HG03457 (cell line): ENCODE results near the gene LSAMP.

Source experiments
- ATAC-seq: cut with Tn5 transposase; IDR thresholded peaks from one replicate; pipeline ENCODE4 v1.9.1; 2021; ENCODE audit warnings: moderate number of reproducible peaks; ENCODE audit not compliant: unreplicated experiment

The LSAMP gene

DNA sequence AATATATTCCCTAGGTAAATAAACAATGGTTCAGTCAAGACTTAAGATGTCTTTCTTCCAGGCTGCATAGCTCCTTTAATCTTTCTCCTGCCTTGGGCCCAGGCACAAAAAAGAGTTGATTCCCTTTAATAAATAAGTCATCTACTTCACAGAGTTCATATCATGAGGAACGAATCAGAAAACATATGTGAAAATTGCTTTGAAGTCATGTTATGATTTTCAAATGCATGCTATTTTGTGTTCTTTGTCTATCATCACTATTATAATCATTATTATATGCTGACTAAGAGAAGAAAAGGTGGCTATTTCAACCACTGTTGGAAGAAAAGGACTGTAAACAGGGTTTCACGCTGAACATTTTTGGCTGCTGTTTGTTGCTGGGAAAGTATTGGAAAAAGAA lies 70.4 kb downstream of the LSAMP start:
- ATAC-seq = no peak

DNA sequence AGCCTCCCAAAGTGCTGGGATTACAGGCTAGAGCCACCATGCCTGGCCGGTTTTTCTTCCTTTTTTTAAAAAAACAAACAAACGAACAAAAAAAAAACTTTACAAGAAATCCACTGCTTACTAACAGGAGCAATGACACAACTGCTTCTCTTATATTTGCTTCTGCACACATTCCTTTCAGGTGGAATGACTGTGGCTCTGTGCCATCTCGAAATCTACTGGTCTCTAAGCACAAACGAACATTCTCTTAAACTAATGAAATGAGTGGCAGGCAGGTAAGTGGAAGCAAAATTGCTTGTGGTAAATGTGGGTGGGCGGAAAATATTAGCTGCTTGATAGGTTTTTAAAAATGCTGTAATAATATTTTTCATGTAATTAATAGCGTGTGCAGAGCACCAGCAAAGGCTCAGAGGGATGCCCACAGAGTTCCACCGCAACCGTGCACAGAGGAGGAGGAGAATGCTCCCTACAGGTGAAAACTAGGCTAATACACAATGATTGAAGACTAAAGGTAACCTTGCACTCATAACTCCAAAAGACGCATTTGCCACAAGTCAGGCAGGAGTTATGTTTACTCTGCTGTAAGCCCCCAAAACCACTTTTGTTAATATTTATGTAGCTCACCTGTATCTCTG lies 77.4 kb downstream of the LSAMP start:
- no peak for ATAC-seq

DNA sequence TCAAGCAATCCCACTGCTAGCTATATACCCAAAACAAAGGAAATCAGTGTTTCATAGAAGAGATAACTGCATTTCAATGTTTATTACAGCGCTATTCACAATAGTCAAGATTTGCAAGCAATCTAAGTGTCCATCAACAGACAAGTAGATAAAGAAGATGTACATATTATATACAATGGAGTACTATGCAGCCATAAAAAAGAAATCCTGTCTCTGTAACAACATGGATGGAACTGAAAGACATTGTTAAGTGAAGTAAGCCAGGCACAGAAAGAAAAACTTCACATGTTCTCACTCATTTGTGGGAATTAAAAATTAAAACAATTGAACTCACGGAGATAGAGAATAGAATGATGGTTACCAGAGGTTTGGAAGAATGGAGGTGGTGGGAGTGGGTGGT lies 89.2 kb downstream of the LSAMP start:
- ATAC-seq = no peak

DNA sequence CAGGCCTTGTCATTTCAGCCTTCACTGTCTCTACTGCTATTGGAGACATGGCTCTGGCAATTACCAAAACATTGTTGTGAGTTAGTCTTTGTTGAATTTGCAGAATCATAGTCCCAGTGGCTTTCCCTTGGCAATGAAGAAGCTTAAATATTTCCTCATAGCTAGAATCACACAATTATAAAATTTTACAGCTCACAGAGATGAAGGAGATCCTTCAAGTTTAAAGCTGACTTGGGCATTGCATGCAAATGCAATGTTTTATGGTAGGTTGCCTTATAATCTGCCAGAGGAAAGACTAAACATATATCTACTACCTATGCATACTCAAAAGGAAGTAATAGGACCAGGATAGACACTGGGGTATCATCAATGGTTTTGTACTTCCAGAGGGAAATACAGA lies 90.9 kb downstream of the LSAMP start:
- ATAC-seq = no peak

DNA sequence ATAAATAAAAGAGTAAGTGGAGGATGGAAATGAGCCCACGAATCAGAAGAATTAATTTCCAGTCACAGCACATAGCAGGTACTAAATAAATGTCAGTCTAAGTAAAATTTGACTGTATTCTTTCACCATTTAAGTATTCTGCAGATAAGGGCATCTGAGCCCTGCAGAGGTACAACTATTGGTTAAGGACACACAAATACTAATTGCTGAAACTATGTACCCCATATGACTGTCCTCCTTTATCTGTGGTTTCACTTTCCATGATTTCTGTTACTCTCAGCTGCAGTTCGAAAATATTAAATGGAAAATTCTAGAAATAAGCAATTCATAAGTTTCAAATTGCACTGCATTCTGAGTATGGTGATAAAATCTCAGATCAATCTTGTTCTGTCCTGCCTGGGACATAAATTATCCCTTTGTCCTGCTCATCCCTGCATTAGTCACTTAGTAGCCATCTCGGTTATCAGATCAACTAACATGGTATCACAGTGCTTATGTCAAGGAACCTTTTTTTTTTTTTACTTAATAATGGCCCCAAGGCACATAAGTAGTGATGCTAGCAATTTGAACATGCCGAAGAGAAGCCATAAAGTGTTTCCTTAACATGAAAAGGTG lies 95.1 kb downstream of the LSAMP start:
- no peak for ATAC-seq

DNA sequence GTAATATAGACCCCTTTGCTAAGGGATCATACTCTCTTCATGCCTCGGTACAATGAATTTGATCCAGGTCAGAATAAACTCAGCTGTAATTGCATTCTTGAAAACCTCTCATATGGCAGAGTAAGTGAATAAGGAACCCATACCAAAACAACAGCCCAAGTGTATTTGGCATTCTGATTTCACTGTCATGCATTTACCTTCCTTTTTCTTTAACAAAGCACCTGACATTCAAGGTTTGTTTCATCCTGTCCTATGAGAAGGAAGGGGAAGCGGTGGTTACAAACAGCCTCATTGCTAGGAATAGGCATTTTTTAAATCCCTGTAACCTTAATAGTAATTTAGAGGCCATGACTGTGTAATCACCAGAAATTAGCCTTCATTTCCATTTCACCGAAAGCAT lies 97.1 kb downstream of the LSAMP start:
- no peak for ATAC-seq

DNA sequence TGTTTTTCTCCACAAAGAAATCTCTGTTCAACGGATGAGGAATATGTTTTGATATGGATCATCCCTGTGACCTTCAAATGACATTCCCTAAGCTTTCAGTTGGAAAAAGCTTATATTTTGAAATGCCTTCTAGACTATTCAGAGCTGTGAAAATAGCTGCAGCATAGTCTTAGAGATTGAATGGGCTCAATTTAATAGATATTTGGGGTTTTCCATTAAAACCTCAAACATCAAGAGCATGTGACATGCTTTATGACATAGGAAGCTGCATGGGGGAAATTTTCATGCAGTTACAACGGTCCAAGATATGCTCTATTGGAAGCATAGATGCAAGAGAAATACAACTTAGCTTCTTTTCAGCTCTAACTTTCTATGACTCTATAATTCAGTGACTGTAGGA lies 102.8 kb downstream of the LSAMP start:
- ATAC-seq = no peak

DNA sequence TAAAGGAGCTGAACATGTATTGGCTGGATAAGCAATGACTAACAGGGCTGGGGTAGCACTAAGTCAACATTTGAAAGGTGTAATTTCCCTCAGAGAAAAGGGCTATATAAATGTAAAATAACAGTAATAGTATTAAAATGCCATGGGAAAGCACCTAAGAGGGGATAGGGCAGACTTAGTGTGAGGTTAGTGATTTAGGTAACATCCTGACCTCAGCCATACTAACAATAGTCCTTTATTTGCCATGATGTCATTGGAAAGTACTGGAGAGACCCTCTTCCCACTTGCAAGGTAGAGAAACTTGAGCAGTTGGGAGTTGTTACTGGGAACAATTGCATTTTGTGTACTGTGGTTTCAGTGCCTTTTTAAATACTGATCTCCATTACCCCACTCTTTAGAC lies 103.4 kb downstream of the LSAMP start:
- ATAC-seq = no peak

DNA sequence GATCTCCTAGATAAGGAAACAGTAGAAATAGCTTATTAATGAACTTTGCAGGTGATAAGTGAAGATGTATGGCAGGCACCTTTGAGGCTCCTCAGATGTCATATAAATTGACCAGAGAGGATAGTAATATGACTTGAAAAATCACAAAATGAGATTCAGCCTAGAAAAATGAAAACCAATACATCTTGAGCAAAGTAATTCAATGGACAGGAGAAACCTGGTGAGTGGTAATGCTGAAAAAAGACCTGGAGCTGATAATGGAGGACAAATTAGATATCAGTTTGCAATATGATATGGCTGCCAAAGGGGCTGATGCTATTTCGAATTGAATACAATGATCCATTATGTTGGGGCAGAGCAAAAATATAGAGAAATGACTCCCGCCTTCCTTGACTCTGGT lies 103.9 kb downstream of the LSAMP start:
- ATAC-seq = no peak

DNA sequence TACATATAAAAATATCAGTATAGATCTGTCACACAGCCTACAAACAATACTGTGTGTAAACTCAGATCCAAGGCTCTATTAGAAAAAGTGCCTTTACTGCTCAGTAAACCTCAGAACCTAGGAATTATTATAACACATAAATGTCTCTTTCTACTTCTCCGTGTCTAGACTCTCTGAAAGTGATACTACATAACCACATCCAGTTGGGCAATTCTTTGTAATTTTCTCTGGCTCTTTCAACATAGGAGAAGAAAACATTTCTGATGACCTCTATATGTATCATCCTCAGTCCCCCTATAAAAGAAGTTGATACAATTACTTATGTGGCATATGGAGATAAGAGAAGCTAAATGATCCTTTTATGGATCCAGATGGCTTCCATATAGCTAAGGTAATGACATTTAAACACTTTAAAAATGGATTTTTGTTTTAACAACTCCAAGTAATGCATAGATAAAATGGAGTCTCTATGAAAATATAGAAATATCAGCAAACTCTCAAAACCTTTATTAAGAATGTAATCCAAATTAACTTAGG lies 104.5 kb downstream of the LSAMP start:
- no peak for ATAC-seq

DNA sequence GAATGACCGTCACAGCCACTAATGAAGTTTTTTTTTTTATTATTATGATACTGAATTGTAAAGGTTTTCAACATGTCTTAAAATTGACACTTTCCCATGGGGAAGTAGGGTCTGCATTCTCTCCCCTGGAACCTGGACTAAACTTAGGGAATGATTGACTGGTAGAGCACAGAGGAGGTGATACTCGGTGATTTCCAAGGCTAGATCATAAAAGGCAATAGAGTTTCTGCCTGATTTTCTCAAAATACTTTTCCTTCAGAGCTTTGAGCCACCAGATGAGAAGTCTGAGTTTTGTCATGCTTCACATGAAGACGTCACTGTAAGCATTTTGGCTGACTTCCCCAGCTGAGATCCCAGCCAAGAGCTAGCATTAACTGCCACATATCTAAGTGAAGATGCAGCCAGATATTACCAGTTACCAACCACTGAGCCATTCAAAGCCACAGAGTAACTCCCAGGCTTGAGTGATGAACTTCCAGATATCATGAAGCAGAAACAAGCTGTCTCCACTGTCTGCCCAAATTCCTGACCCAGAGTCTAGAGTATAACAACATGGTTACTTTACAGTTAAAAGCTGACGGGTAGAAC lies 105.8 kb downstream of the LSAMP start:
- no peak for ATAC-seq

DNA sequence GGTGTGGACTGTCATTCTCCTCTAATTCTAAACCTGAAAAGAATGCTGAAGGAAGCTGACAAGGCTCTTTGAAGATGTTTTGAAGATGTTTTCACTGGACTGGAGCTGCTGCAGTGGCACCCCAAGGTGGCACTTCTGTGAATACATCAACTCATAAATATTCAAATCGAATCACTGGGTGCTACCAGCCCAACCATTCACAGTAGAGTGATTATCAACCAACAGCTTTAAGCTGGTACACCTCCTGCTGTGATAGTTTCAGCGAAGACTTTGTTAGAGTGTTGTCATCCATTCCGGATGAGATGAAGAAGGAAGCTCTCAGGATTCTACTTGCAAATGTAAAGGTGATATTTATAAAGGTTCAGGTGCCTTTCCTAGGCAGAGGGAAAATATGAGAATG lies 106.6 kb downstream of the LSAMP start:
- no peak for ATAC-seq

DNA sequence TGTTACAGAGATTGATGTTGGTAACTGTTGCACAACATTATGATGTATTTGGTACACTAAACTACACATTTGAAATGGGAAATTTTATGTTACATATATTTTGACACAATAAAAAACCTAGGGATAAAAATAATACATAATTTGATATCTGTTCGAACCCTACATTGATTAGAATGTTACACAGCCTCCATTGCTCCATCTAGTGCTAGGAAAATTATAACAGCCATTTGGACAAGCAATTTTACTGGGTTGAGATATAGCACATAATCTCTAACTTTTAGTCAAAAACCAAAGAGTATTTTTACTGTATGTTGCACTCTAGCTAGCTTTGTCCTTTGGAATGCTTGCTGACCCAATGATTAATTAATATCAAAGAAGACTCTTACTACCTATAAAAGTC lies 108.1 kb downstream of the LSAMP start:
- no peak for ATAC-seq

DNA sequence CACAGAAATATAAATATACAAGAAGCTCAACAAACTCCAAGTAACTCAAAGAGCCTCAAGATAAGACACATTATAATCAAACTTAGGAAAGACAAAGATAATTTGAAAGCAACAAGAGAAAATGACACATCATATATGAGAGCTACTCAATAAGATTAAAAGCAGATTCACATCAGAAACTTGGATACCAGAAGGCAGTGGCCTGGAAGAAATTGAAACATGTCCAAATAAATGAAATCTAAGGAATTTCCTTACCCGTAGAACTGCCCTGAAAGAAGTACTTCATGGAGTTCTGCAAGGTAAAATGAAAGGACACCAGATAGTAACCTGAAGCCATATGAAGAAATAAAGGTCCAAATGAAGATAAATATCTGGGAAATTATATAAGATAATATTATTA lies 113.9 kb downstream of the LSAMP start:
- no peak for ATAC-seq

DNA sequence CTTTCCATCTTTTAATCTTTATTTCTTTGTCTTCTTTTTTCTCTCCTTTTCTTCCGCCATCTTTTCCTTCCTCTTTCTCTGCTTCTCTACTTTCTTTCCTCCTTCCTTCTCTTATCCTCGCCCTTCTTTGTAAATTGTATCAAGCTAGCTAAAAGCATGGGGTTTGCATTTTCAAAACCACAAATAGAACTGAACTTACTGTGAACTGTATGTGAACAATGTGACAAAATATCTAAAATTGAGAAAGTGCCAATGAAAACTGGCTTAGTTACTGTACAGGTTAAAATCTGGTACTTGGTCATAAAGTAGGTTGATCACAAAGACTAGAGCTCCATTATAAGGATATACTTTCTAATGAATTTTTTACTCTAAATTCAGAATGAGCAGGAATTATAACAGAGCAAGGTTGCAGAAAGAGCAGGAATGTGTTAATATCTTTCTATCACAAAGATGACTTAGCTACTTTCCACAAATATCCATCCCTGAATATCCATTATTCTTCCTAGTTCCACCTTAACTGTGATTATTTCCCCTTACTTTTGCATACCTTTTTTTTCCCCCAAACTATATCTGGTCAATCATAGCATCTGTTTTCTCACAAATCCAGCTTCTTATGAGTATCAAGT lies 122.4 kb downstream of the LSAMP start:
- ATAC-seq = no peak

DNA sequence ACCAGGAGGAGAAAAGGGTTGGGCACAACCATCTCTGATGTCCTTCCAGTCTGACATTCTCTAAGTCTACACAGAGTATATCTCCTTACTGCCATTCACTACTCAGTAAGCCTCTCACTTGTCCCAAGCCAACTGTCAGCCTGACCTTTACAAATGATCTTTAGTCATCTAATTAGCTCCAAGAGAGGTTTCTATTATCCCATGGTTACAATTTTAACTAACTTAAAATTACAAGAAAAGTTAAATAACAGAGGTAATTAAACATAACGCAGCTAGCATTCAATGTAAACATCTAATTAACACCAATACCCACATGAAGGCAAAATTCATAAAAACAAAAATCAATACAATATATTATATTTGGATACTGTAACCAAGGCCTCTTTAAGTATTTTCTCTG lies 126.9 kb downstream of the LSAMP start:
- ATAC-seq = no peak

DNA sequence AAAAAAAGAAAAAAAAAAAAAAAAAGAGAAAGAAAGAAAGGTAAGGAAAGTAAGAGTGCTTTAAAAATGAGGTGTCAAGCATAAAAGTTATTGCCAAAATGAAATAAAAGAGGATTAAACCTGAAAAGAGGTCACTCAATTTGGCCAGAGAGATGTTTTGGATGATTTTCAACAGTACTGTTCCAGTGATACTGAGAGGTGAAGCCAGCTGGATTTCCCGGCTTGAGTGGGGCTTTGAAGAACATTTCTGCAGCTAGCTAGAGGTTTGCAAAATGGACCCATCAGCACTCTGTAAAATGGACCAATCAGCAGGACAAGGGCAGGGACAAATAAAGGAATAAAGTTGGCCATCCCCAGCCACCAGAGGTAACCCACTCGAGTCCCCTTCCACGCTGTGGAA lies 128.5 kb downstream of the LSAMP start:
- ATAC-seq = no peak

DNA sequence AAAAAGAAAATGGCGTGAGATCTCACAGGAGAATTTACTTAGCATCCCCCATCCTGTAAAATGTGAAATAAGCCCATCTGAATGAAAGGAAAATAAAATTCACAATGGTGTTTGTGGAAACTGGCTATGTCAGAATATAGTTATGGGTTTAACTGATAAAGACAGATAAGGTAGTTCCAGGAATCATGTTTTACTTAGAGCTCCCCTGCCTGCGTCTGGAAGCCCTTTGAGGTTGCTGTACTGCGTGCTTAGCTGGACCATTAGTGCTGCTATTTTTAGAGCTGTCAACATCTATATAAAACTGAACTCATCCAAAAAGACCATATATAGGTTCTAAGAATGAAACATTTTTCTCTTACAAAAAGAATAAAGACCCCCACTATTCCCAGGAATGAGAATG lies 130.8 kb downstream of the LSAMP start:
- no peak for ATAC-seq

DNA sequence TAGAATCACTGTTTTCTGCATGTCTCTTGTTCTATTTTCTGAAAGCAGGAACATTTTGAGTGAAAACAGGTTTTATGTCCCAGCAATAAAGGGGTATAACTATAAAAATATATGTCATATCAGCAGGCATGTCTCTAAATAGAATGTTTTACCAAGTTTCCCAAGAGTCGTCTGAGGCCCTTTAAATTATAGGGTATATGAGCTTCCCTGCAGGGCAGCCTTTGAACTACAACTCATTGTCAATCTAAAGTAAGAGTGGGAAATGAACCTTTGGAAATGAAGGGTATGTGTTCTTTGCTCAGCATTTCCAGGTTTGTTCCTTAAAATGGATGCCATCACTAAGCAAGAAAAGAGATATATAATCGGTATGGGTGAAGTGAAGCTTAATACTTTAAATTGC lies 138.6 kb downstream of the LSAMP start:
- ATAC-seq = no peak

DNA sequence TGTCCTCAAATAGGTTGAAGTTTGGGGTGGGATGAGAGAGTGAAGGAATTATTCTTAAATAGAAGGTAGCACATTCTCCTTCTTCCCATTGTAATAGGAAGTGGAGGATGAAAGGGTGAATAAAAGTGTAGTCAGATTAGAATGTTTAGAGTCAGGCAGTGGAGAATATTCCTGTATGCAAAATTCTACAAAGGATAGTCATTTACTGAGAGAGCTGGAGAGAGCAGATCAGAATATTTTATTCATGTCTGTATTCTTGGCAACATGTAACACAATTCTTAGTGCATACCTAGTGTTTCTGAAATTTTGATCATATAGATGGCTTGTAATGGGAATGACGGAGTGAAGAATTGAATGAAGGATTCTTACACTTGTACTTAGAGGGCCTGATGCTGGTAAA lies 139.1 kb downstream of the LSAMP start:
- ATAC-seq = no peak

DNA sequence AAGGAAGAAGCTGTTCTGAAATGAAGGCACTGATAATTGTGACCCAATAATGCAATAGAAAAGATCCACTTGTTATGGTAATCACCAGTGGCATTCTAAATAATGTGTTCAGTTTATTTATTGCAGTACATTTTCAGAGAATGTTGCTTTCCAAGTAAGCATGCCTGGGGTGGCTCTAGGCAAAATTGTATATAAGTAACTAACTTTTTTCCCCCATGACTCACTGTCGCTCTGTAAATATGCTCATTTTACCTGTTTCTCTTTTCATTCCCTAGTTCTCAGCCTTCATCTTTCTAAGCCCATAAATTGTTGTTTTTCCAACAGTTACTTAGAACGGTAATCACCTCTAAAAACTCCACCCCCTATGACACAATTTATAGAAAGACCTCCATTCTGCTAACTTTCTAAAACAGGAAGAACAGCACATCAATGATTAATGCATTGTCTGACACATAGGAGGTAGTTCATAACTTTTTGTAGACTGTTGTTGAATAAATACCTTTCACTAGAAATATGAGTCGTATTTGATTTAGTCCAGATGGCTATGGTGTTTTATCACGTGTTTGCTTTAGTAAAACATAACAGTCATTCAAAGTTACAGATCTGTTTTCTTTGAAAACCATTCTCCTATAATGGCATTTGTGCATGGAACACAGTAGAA lies 143.1 kb downstream of the LSAMP start:
- no peak for ATAC-seq

DNA sequence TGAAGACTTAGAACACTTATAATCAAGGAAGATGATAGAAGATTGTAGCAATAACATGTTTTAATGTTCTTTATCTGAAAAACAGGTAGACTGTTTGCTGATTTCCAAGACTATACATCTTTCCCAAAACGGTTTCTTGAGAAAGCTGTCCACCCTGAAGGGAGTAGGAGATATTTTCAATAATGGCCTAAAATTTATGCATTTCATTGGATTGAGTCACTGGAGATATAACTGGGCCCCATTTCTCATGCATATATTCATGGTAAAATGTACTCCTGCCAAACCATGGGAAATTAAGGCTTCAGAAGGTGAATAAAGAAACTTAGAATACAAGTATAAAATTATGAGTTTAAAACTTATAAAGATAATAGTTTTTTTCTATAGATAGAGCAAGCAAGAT lies 143.9 kb downstream of the LSAMP start:
- ATAC-seq = no peak
